KMS-11 (cell line): Measurements from ENCODE around the gene SH3BGRL2.
"Not testable (repeated sequence)": the region's sequence is repeated elsewhere in the genome, so short reads cannot be mapped to it uniquely, and the experiment has no call there.

ENCODE experiments used
- H2AFZ ChIP-seq: fragments of 200-600 bp; sonication (generic); 2 replicates; pipeline ENCODE4 v1.6.1; 2016; ENCODE audit warnings: antibody characterized with exemption, mixed run types, low read depth
- H3K27ac ChIP-seq: fragments of 200-600 bp; sonication (generic); 2 replicates; pipeline ENCODE4 v1.6.1; 2016; ENCODE audit warnings: mild to moderate bottlenecking, mixed run types
- H3K27me3 ChIP-seq: fragments of 200-600 bp; sonication (generic); 2 replicates; pipeline ENCODE4 v1.6.1; 2017; ENCODE audit warnings: mild to moderate bottlenecking, low read depth, mixed run types, moderate library complexity; ENCODE audit not compliant: insufficient read depth
- H3K36me3 ChIP-seq: fragments of 200-600 bp; sonication (generic); 2 replicates; pipeline ENCODE4 v1.6.1; 2017; ENCODE audit warnings: mild to moderate bottlenecking, mixed run types; ENCODE audit not compliant: insufficient read depth
- H3K4me1 ChIP-seq: fragments of 200-600 bp; sonication (generic); 2 replicates; pipeline ENCODE4 v1.6.1; 2016; ENCODE audit warnings: mild to moderate bottlenecking, low read depth, mixed run types; ENCODE audit not compliant: poor library complexity, severe bottlenecking
- H3K4me2 ChIP-seq: fragments of 200-600 bp; sonication (generic); 2 replicates; pipeline ENCODE4 v1.7.0; 2016; ENCODE audit warnings: mild to moderate bottlenecking, mixed run types
- H3K4me3 ChIP-seq: fragments of 200-600 bp; sonication (generic); IDR thresholded peaks from 2 replicates; pipeline ENCODE4 v1.6.1; 2017; ENCODE audit warnings: low read depth, low read length, mixed read lengths; ENCODE audit not compliant: insufficient read depth
- H3K79me2 ChIP-seq: fragments of 200-600 bp; sonication (generic); 2 replicates; pipeline ENCODE4 v1.6.1; 2016; ENCODE audit warnings: low read depth, mixed run types; ENCODE audit not compliant: insufficient read depth
- H3K9ac ChIP-seq: fragments of 200-600 bp; sonication (generic); 2 replicates; pipeline ENCODE4 v1.6.1; 2016; ENCODE audit warnings: mild to moderate bottlenecking, mixed run types
- H4K20me1 ChIP-seq: fragments of 200-600 bp; sonication (generic); 2 replicates; pipeline ENCODE4 v1.6.1; 2016; ENCODE audit warnings: mild to moderate bottlenecking, mixed run types; ENCODE audit not compliant: insufficient read depth
- TF ChIP-seq, protein P1 (sequence below): fragments of 200-600 bp; sonication (generic); conservative IDR thresholded peaks from 2 replicates; pipeline ENCODE4 v1.6.1; 2017; ENCODE audit warnings: low read depth, mild to moderate bottlenecking, antibody characterized with exemption, low read length, moderate library complexity, mixed read lengths

Gene SH3BGRL2

DNA sequence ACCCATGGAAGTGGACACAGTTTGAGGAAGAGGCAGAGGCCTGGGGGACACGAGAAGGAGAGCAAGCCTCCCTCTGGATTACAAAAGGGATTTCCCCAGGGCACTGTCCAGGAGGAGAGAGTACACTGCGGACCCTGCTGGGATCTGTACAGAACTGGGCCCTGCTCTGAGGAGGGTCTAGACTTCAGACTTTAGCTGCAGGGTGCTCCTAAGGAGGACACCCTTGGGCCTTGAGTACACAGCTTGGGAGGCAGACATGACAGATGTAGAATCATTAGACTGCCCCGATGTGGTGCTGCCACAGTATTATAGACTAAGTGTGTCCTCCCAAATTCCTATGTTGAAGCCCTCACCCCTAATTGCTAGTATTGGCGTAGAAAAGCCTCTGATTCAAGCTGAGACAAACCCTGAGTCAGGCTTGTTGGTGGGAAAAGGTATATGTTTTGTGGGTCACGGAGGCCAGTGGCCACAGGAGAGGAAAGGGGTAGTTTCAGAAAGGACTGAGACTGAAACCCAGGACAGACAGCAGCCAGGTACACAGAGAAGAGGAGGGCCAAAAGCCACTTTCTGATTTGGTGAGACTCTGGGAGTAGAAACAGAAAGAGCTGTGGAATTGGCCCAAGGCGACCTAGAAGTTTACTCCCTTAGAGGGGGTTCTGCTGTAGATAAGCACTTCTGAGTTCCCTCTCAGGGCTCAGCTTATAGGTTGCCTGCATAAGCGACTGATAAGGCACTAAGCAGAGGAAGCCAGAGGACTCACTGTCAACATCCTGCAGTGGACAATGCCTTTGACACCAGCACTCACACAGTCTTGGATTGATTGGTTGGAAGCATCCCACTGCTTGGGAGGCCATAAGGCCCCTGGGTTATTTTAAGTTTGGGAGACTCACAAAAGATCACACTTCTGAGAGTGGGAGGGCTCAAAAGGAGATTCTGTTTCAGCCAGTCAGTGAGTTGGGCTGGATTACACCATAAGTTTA is 16.5 kb upstream of the SH3BGRL2 start:
- Histone ChIP-seq H3K4me1 (peaks cover 14% of the 10 kb centered on the region), H3K36me3 (no peaks in the 10 kb centered on the region), H3K4me3 (no peak overlapping the region), H4K20me1 (no peaks in the 10 kb centered on the region), H3K27me3 (no peaks in the 10 kb centered on the region), H3K9ac (no peak overlapping the region; the same call in 1 of the 2 replicates), H3K79me2 (no peaks in the 10 kb centered on the region), H2AFZ (peak overlapping the region; percentile 54), H3K27ac (peak overlapping the region; percentile 42; the same call in 1 of the 2 replicates), H3K4me2 (peak overlapping the region; percentile 57)
- TF ChIP-seq, protein P1, sequence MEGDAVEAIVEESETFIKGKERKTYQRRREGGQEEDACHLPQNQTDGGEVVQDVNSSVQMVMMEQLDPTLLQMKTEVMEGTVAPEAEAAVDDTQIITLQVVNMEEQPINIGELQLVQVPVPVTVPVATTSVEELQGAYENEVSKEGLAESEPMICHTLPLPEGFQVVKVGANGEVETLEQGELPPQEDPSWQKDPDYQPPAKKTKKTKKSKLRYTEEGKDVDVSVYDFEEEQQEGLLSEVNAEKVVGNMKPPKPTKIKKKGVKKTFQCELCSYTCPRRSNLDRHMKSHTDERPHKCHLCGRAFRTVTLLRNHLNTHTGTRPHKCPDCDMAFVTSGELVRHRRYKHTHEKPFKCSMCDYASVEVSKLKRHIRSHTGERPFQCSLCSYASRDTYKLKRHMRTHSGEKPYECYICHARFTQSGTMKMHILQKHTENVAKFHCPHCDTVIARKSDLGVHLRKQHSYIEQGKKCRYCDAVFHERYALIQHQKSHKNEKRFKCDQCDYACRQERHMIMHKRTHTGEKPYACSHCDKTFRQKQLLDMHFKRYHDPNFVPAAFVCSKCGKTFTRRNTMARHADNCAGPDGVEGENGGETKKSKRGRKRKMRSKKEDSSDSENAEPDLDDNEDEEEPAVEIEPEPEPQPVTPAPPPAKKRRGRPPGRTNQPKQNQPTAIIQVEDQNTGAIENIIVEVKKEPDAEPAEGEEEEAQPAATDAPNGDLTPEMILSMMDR: no peak

DNA sequence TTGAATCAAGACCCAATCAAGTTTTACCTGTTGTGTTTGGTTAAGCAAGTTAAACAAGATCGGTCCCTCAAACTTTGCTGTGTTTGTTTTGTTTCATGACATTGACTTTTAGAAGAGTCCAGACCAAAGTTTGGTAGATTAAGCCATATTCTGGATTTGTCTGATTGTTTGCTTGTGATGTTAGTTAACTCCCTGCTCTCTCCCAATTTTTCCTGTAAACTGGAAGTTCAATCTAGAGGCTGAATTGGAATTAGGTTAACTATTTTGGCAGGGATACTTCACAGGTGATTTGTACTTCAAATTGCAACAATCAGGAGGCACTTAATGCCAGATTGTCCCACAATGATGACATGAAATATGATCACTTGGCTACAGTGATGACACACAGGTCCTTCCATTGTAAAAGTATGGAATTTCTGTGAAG is 13.6 kb upstream of the SH3BGRL2 start:
- no peaks in the 10 kb centered on the region for H3K27me3 ChIP-seq
- H3K4me2 ChIP-seq: no peak overlapping the region
- H3K4me1 ChIP-seq: peaks cover 14% of the 10 kb centered on the region
- H3K9ac ChIP-seq: no peak overlapping the region
- no peaks in the 10 kb centered on the region for H4K20me1 ChIP-seq
- no peak overlapping the region for H3K27ac ChIP-seq
- TF ChIP-seq, protein P1: no peak
- H3K36me3 ChIP-seq: no peaks in the 10 kb centered on the region
- no peak overlapping the region for H3K4me3 ChIP-seq
- H3K79me2 ChIP-seq: no peaks in the 10 kb centered on the region
- H2AFZ ChIP-seq: no peak overlapping the region

DNA sequence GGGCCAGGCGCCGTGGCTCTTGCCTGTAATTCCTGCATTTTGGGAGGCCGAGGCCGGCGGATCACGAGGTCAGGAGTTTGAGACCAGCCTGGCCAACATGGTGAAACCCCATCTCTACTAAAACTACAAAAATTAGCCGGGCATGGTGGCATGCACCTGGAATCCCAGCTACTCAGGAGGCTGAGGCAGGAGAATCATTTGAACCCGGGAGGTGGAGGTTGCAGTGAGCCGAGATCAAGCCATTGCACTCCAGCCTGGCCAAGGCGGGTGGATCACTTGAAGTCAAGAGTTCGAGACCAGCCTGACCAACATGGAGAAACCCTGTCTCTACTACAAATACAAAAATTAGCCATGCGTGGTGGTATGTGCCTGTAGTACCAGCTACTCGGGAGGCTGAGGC is 12.7 kb upstream of the SH3BGRL2 start:
- not testable (repeated sequence) for H3K27ac ChIP-seq, H3K27me3 ChIP-seq, H3K36me3 ChIP-seq, H3K79me2 ChIP-seq, H3K4me2 ChIP-seq, H3K9ac ChIP-seq, H2AFZ ChIP-seq, H4K20me1 ChIP-seq, H3K4me3 ChIP-seq
- peaks cover 14% of the 10 kb centered on the region for H3K4me1 ChIP-seq

DNA sequence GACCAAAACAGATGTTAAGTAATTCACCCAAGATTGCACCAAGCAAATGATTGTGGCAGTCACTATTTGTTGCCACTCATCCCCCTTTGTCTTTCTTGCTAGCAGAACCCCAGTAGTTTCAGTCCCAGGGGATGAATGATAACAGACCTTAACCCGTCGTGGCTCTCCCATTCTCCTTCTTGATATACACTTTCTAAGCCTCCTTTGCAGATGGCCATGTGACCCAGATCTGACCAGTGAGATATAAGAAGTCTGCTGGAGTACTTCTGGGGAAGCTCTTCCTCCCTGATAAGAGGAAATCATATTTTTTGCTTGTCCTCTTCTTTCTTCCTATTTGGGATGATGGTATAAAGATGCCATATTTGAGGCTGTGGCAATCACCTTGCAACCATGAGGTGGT is 9.6 kb upstream of the SH3BGRL2 start:
- Histone ChIP-seq H3K9ac (no peak overlapping the region), H3K4me1 (peaks cover 4% of the 10 kb centered on the region), H4K20me1 (no peaks in the 10 kb centered on the region), H3K79me2 (no peaks in the 10 kb centered on the region), H3K4me2 (no peak overlapping the region), H3K36me3 (no peaks in the 10 kb centered on the region), H2AFZ (no peak overlapping the region), H3K27ac (no peak overlapping the region), H3K4me3 (no peak overlapping the region), H3K27me3 (no peaks in the 10 kb centered on the region)
- TF ChIP-seq, protein P1: no peak

DNA sequence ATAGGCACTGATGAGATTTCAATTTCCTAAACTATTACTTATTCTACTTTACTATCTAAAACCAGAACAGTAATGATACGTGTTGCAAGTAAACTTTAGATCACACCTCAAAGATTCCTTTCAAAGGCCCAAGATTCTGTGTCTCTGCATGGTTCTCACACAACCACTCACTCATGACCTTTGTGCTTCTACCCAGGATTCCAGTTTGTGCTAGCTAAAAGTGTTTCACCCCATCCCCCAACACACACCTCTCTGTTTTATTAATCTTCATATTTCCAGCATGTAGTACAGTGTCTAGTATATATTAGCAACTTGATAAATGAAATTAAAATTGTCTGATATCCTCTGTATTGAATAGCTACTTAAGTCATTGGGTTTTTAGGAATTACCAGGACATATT is 8.8 kb upstream of the SH3BGRL2 start:
- Histone ChIP-seq H3K27ac (no peak overlapping the region), H3K36me3 (no peaks in the 10 kb centered on the region), H3K4me1 (peaks cover 12% of the 10 kb centered on the region), H3K4me2 (no peak overlapping the region), H4K20me1 (no peaks in the 10 kb centered on the region), H3K4me3 (no peak overlapping the region), H3K9ac (no peak overlapping the region), H3K79me2 (no peaks in the 10 kb centered on the region), H3K27me3 (no peaks in the 10 kb centered on the region), H2AFZ (no peak overlapping the region)
- TF ChIP-seq, protein P1: no peak
